Panc1 (cell line): ENCODE measurements around the gene LMF1.

Experiments used
- CTCF ChIP-seq: fragments of 450-650 bp; IDR thresholded peaks from 2 replicates; pipeline ENCODE4 v1.5.1; 2017; ENCODE audit warnings: mild to moderate bottlenecking
- POLR2AphosphoS5 ChIP-seq: IDR thresholded peaks from 2 replicates; pipeline ENCODE4 v1.6.1; 2012; ENCODE audit warnings: mild to moderate bottlenecking, low read depth, low read length, moderate library complexity

DNA sequence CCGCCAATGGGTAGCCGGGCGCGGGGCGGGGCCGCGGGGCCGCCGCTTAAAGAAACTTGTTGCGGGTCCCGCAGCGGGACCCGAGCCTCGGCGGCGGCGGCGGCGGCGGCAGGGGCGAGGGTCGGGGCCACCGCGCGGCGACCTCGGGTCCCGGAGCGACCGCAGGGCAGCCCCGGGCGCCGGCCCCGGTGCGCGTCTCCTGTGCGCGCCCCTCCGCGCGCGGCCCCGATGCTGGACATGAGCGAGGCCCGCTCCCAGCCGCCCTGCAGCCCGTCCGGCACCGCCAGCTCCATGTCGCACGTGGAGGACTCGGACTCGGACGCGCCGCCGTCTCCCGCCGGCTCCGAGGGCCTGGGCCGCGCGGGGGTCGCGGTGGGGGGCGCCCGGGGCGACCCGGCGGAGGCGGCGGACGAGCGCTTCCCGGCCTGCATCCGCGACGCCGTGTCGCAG is 10.9 kb upstream of the LMF1 start, which contains the start of gene SOX8:
- TF ChIP-seq POLR2AphosphoS5 (no peak), CTCF (no peak)
